Body of pancreas (tissue), 4 donors: ENCODE results near the gene C10orf90.

Experiments
- CTCF ChIP-seq, 7 experiments: fragments of 450-650 bp in 4 of 7; fragments of 200-600 bp in 3 of 7; sonication (generic) in 3 of 7; IDR thresholded peaks; one replicate each; pipeline ENCODE4 v1.5.1; 2016 to 2019; ENCODE audit warnings: antibody characterized with exemption in 7 of 7
- POLR2A ChIP-seq, 3 donors: fragments of 450-650 bp; IDR thresholded peaks; one replicate each; pipeline ENCODE4 v1.6.1; 2016; ENCODE audit warnings: antibody characterized with exemption in 3 of 3, mild to moderate bottlenecking in 2 of 3

- TF ChIP-seq CTCF (IDR thresholded peaks at IDR 0.05), result peak; percentile 58 to 77 (median 72)
- no peak for TF ChIP-seq POLR2A (IDR thresholded peaks at IDR 0.05)
These were observed 283.2 kb downstream of the C10orf90 start for GRCh38 chr10:126387041-126387921.
